HL-60/S4 treated with phorbol 12-myristate 13-acetate at 8.2 ng/mL for 4 days and 3 days (cell line): ENCODE measurements around the gene STAG3.

Experiments used
- in situ Hi-C: fragments of 300-500 bp; cut with MboI; formaldehyde crosslinking; loops from 2 replicates; pipeline ENCODE4 v1.15.0; 2022; ENCODE audit warnings: low sequenced_read_pairs

Gene STAG3

DNA sequence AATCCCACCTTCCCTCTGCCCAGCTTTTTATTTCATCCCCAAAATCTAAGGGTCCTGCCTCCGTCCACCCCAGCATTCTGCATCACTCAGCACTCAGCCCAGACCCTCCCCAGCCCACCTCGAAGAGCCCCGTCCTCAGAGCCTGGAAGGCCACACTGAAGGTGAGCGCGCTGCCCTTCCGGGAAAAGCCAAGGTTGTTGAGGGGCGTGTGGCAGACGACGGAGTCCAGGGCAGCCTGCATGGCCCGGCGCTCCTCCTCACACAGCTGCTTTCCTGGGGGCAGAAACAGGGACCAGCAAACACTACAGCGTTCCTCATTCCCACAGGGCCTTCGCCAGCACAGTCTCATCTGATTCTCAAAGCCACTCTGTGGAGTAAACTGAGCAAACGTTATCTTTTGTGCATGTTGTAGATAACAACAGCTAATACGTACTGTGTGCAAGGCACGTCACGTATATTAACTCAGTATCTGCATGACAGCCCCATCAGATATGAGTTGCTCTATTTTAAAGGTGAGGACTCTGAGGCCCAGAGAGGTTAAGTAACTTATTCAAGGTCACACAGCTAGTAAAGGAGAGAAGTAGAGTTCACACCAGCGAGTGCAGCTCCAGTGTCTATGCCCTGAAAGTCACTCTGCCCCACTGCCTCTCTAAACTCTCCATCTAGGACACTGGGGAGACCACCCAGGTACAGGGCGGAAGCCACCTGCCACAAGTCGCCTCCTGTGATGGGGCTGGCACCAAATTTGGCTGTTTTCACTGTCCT is 22.0 kb upstream of the STAG3 start:
- in situ Hi-C loops: no loop called here

GRCh38 chr7:100156331-100157068 is 21.2 kb upstream of the STAG3 start:
- in situ Hi-C loops: no loop called here

DNA sequence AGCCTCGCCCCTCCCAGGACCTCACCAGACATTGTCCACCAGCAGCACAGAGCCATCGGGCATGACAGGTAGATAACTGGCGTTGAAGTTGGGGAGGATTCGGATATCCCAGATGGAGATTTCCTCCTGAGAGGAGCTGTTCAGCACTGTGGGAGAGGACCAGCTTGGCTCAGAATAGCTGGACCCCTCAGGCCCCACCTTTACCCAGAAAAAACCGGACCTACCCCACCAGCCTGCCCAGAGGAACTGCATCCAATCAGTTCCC is 20.7 kb upstream of the STAG3 start:
- in situ Hi-C loops: no loop called here

GRCh38 chr7:100157334-100158228 is 20.1 kb upstream of the STAG3 start:
- in situ Hi-C loops: no loop called here

GRCh38 chr7:100158229-100159098 is 19.3 kb upstream of the STAG3 start, which contains the start of gene TRAPPC14:
TSS of gene TRAPPC14 (minus strand) at chr7:100158723. CDS start at chr7:100158499, 224 bp downstream.
- in situ Hi-C loops: no loop called here

GRCh38 chr7:100159099-100159623 is 18.6 kb upstream of the STAG3 start:
- in situ Hi-C loops: no loop called here

- in situ Hi-C loops: no loop called here
Observed at GRCh38 chr7:100160067-100160466, 17.7 kb upstream of the STAG3 start.

DNA sequence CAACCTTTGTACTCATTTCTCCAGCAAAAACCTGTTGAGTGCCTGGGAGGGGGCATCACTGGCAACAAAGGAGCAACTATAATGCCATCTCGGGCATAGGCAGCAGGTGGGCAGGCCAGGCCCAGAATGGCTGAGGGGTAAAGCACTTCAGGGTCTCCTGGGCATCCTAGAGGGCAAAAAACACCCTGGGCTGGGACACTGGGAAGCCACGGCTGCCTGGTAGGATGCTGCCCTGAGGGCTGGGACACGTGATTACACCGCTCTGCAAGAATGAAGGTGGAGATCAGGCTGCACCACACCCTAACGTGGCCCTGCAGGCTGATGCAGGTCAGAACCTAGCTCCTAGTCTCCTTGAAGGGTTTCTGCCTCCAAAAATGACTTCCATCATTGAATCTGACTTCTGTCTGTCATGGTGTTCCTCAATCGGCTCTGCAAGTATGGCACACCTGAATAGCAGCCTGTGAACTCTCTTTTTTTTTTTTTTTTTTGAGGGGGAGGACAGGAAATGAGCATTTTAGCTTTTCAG is 14.6 kb upstream of the STAG3 start:
- in situ Hi-C loops: no loop called here

- in situ Hi-C loops: no loop called here
Observed at GRCh38 chr7:100163871-100164270, 13.8 kb upstream of the STAG3 start.

DNA sequence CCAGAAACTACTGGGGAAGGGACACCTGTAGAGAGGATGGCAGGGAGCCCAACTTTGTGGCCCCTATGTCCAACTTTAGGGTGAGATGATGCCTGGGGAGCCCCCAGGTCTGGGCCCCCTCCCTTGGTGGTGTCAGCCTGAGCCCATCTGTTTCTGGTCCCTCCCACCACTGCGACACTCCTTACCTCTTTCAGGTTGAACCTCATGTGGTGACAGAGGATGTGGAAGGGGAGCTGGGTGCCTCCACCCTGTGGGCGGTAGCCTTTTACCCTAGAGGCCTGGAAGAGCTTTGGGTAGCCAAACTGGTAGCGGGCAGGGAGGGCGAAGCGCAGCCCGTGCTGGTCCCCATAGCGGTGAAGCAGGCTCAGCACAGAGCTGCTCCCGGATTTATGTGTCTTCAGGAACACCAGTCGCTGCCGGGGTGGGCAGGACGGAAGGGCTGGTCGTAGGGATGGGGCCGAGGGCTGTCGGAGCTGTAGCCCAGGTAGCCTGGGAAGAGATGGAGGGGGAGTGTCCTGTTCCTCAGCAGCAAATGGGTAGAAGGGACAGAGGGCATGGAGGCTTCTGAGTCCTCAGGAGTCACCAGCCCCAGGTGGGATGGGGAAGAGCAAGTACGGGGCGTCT is 11.3 kb upstream of the STAG3 start:
- in situ Hi-C loops: no loop called here

- in situ Hi-C loops: no loop called here
Observed at GRCh38 chr7:100166970-100167911, 10.5 kb upstream of the STAG3 start.

GRCh38 chr7:100167912-100168323 is 9.8 kb upstream of the STAG3 start:
- in situ Hi-C loops: no loop called here

DNA sequence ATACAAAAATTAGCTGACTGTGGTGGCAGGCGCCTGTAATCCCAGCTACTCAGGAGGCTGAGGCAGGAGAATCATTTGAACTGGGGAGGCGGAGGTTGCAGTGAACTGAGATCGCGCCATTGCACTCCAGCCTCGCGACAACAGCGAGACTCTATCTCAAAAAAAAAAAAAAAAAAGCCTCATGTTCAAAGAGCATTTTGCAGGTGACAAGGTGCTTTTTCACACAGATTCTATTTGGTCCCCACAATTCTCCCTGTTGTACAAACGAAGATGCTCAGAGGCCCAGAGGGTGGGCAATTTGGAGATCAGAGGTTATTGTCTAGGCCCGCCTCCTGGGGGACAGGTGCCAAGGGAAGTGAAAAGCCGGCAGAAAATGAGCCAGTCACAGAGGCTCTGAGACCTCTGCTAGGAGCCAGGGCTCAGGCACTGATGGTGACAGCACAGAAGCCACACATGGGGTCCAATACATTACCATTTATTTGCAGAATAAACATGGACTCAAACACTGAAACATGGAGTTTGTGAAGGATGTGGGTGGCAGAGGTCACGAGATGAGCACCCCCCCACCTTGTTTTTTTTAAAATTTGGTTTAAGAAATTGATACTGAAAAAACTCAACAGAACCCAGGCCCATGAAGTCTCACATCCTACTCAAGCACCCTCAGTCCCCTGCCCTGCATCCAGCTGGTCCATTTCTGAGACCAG is 8.4 kb upstream of the STAG3 start:
- in situ Hi-C loops: no loop called here

DNA sequence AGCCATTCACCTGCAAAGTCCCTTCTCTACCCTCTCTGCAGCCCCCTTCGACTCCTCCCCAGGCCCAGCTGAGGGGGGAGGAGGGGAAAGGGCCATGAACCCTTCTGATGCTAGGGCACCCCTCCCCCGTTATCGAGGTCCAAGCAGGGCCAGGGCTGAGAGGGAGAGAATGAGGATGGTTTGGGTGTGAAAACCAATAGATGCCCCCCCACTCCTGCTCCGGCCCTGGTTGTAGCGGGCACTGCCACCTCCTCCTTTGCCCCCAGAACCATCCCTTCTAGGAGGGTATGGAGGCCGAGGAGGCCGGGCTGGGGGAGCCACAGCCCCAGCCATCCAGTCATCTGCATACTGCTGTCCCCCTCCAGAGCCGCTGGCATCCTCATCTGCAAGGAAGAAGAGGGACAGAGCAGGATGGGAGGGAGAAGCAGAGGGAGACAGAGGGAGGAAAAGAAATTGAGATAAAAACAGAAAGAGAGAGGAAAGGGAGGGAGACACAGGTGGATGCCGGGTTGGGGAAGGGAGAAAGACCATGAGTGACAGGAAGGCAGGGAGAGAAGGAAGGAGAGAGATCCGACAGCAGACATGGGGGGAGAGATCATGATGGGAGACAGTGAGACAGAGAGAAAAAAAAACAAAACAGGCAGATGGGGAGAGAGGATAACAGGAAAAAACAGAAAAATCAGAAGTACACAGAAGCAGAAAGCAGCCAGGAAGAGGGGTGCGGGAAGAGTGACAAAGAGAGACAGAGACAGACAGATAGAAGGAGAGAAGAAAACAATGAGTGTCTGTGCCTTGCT is 7.4 kb upstream of the STAG3 start:
- in situ Hi-C loops: no loop called here

- in situ Hi-C loops: no loop called here
Observed at GRCh38 chr7:100171087-100171681, 6.5 kb upstream of the STAG3 start.

- in situ Hi-C loops: no loop called here
Observed at GRCh38 chr7:100171840-100172239, 5.9 kb upstream of the STAG3 start.
